ENCODE data around the gene KRTAP10-1. TPM values are rescaled to one million over a fixed set of nuclear protein-coding genes. Genes with fewer than 3 reads are reported as not detected.

Gene KRTAP10-1
- total and polyA plus RNA-seq, 9 of the 15 experiments (the other 6 are each of a cell fraction or from before 2014, with no cell fraction given) = not detected

DNA sequence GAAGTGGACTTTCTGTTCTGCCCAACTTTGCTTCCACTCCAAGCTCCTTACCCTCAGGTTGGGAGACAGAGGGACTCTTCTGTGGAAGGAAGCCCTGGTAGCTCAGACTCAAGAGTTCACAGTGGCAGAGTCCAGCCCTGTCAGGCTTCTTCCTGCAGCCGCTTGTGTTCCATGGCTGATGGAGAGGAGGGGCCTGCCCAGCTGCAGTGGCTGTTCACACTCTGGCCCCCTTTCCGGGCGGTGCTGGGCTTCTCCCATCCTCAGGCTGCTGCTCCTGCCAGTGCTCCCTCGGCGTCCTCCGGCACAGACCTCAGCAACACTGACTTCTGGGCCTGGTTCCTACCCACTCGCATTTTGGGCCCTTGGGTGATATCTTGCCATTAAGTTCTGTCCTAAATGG, 4.0 kb downstream of the KRTAP10-1 start:
- H3K9me1 ChIP-seq (ENCODE audit: control insufficient read depth, insufficient read depth, low read length) = no peaks in the 10 kb centered on the region
- no peaks in the 10 kb centered on the region for H3K79me2 ChIP-seq (ENCODE audit: control insufficient read depth, insufficient read depth, low read length)
- ATAC-seq (no peak), DNase-seq (ENCODE audit: extremely low read depth in 1 of 4, low spot score in 3 of 4) (no peak), FAIRE-seq (no peak)
- H3K4me3 ChIP-seq = no peak overlapping the region
- H2AFZ ChIP-seq (ENCODE audit: low read depth, low read length) = no peak overlapping the region
- in situ Hi-C loops (cut with MboI) = no loop called here
- H3K36me3 ChIP-seq (ENCODE audit: control insufficient read depth, insufficient read depth, low read length) = no peaks in the 10 kb centered on the region
- WGBS (ENCODE audit: insufficient coverage, low coverage, missing lambda C conversion rate) = 0% methylated on average over 7 of the region's 7 CpGs
- H3K27ac ChIP-seq (ENCODE audit: extremely low read depth, low read depth, low read length) = no peak overlapping the region
- no TSS peak for BruUV-seq (replicated peaks)
- intact Hi-C loops (cut with micrococcal nuclease) = no loop called here
- H3K4me2 ChIP-seq (ENCODE audit: insufficient read depth, low read length) = no peak overlapping the region
- no peak overlapping the region; a peak in 1 of 4 replicates for H3K9ac ChIP-seq (ENCODE audit: insufficient read depth in 1 of 2, low read depth in 2 of 2, low read length in 2 of 2)
- ChIA-PET CTCF (ENCODE audit: low intra/inter-chr PET ratio) (no interaction called here), POLR2A (interaction anchor here (1.0 kb wide), 1 partner anchor 21 kb away, joined by 3 read pairs; no protein-coding TSS in a partner anchor)
- peaks cover 23 to 55% of the 10 kb centered on the region in 2 experiments for H3K27me3 ChIP-seq (ENCODE audit: control insufficient read depth in 2 of 2, insufficient read depth in 2 of 2, low read length in 2 of 2)
- peaks cover 0 to 19% of the 10 kb centered on the region in 2 experiments; a peak in 2 of 5 replicates for H3K4me1 ChIP-seq (replicated peaks in 1 of 2; ENCODE audit: control insufficient read depth in 2 of 2, insufficient read depth in 2 of 2, low read length in 2 of 2)
- 0 out of 2 replicates have a peak, but pooled peaks cover 6% of the 10 kb centered on the region for H4K20me1 ChIP-seq (replicated peaks; ENCODE audit: control insufficient read depth, insufficient read depth, low read length)
- H3K9me3 ChIP-seq (replicated peaks; ENCODE audit: control insufficient read depth, insufficient read depth, low read depth, low read length) = no peaks in the 10 kb centered on the region; the same call in 1 of the 2 replicates
- TF ChIP-seq, protein P1, sequence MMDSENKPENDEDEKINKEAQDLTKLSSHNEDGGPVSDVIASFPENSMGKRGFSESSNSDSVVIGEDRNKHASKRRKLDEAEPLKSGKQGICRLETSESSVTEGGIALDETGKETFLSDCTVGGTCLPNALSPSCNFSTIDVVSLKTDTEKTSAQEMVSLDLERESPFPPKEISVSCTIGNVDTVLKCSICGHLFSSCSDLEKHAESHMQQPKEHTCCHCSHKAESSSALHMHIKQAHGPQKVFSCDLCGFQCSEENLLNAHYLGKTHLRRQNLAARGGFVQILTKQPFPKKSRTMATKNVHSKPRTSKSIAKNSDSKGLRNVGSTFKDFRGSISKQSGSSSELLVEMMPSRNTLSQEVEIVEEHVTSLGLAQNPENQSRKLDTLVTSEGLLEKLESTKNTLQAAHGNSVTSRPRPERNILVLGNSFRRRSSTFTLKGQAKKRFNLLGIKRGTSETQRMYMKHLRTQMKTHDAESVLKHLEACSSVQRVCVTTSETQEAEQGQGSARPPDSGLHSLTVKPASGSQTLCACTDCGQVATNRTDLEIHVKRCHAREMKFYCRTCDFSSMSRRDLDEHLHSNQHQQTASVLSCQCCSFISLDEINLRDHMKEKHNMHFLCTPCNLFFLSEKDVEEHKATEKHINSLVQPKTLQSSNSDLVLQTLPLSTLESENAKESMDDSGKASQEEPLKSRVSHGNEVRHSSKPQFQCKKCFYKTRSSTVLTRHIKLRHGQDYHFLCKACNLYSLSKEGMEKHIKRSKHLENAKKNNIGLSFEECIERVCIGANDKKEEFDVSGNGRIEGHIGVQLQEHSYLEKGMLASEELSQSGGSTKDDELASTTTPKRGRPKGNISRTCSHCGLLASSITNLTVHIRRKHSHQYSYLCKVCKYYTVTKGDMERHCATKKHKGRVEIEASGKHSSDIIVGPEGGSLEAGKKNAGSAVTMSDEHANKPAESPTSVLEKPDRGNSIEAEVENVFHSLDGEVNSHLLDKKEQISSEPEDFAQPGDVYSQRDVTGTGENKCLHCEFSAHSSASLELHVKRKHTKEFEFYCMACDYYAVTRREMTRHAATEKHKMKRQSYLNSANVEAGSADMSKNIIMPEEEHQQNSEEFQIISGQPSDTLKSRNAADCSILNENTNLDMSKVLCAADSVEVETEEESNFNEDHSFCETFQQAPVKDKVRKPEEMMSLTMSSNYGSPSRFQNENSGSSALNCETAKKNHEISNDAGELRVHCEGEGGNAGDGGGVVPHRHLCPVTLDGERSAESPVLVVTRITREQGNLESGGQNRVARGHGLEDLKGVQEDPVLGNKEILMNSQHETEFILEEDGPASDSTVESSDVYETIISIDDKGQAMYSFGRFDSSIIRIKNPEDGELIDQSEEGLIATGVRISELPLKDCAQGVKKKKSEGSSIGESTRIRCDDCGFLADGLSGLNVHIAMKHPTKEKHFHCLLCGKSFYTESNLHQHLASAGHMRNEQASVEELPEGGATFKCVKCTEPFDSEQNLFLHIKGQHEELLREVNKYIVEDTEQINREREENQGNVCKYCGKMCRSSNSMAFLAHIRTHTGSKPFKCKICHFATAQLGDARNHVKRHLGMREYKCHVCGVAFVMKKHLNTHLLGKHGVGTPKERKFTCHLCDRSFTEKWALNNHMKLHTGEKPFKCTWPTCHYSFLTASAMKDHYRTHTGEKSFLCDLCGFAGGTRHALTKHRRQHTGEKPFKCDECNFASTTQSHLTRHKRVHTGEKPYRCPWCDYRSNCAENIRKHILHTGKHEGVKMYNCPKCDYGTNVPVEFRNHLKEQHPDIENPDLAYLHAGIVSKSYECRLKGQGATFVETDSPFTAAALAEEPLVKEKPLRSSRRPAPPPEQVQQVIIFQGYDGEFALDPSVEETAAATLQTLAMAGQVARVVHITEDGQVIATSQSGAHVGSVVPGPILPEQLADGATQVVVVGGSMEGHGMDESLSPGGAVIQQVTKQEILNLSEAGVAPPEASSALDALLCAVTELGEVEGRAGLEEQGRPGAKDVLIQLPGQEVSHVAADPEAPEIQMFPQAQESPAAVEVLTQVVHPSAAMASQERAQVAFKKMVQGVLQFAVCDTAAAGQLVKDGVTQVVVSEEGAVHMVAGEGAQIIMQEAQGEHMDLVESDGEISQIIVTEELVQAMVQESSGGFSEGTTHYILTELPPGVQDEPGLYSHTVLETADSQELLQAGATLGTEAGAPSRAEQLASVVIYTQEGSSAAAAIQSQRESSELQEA (IDR thresholded peaks at IDR 0.05; ENCODE audit: low read depth) = no peak
- TF ChIP-seq DPF2 (IDR thresholded peaks at IDR 0.05) (no peak), MYBL2 (IDR thresholded peaks at IDR 0.05; ENCODE audit: low read depth) (no peak), MYBL2 (CRISPR knock-in tag; IDR thresholded peaks at IDR 0.05; ENCODE audit: borderline replicate concordance) (no peak), ZNF23 (CRISPR knock-in tag; IDR thresholded peaks at IDR 0.05) (no peak), NR3C1 (CRISPR knock-in tag; IDR thresholded peaks at IDR 0.05) (no peak), HDGF (IDR thresholded peaks at IDR 0.05) (no peak), SAFB2 (IDR thresholded peaks at IDR 0.05; ENCODE audit: borderline replicate concordance, low read depth, low read length, severe bottlenecking) (no peak), GABPB1 (CRISPR knock-in tag; IDR thresholded peaks at IDR 0.05) (no peak)
- TF ChIP-seq, protein P2, sequence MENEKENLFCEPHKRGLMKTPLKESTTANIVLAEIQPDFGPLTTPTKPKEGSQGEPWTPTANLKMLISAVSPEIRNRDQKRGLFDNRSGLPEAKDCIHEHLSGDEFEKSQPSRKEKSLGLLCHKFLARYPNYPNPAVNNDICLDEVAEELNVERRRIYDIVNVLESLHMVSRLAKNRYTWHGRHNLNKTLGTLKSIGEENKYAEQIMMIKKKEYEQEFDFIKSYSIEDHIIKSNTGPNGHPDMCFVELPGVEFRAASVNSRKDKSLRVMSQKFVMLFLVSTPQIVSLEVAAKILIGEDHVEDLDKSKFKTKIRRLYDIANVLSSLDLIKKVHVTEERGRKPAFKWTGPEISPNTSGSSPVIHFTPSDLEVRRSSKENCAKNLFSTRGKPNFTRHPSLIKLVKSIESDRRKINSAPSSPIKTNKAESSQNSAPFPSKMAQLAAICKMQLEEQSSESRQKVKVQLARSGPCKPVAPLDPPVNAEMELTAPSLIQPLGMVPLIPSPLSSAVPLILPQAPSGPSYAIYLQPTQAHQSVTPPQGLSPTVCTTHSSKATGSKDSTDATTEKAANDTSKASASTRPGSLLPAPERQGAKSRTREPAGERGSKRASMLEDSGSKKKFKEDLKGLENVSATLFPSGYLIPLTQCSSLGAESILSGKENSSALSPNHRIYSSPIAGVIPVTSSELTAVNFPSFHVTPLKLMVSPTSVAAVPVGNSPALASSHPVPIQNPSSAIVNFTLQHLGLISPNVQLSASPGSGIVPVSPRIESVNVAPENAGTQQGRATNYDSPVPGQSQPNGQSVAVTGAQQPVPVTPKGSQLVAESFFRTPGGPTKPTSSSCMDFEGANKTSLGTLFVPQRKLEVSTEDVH (IDR thresholded peaks at IDR 0.05; ENCODE audit: low read depth, partially characterized antibody) = no peak
- TF ChIP-seq, protein P3, sequence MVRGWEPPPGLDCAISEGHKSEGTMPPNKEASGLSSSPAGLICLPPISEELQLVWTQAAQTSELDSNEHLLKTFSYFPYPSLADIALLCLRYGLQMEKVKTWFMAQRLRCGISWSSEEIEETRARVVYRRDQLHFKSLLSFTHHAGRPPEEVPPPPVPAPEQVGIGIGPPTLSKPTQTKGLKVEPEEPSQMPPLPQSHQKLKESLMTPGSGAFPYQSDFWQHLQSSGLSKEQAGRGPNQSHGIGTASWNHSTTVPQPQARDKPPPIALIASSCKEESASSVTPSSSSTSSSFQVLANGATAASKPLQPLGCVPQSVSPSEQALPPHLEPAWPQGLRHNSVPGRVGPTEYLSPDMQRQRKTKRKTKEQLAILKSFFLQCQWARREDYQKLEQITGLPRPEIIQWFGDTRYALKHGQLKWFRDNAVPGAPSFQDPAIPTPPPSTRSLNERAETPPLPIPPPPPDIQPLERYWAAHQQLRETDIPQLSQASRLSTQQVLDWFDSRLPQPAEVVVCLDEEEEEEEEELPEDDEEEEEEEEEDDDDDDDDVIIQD (CRISPR knock-in tag; IDR thresholded peaks at IDR 0.05) = no peak

All from K562 (cell line).